HepG2 (cell line): Measurements from ENCODE around the gene ZNF33B. TPM values are rescaled to one million over a fixed set of nuclear protein-coding genes. Genes with fewer than 3 reads are reported as not detected.

ENCODE experiments used
- ATF7 ChIP-seq, 2 experiments: fragments of 450-650 bp in 1 of 2; sonication (generic) in 1 of 2; formaldehyde crosslinking in 1 of 2; IDR thresholded peaks; 2 replicates each; pipeline versions ENCODE4 v1.4.0 to v1.6.1; 2016 to 2020; ENCODE audit warnings: antibody characterized with exemption in 1 of 2, mild to moderate bottlenecking in 1 of 2, missing genetic modification reagents in 1 of 2
- GTF3A ChIP-seq: sonication (generic); formaldehyde crosslinking; conservative IDR thresholded peaks from 2 replicates; pipeline ENCODE4 v1.4.0; 2020; ENCODE audit warnings: mild to moderate bottlenecking, missing genetic modification reagents
- HOXA7 ChIP-seq: sonication (generic); formaldehyde crosslinking; IDR thresholded peaks from 2 replicates; pipeline ENCODE4 v1.8.1; 2022; ENCODE audit warnings: mild to moderate bottlenecking, missing genetic modification reagents, moderate library complexity
- NFRKB ChIP-seq: fragments of 450-650 bp; IDR thresholded peaks from 2 replicates; pipeline ENCODE4 v1.6.1; 2017
- RARG ChIP-seq: sonication (generic); formaldehyde crosslinking; IDR thresholded peaks from 2 replicates; pipeline ENCODE4 v1.4.0; 2020; ENCODE audit warnings: low read depth, mild to moderate bottlenecking, missing genetic modification reagents
- RFX5 ChIP-seq: IDR thresholded peaks from 2 replicates; pipeline ENCODE4 v1.6.1; 2011; ENCODE audit warnings: low read depth, low read length, improper control_type of control experiment
- SNAI1 ChIP-seq: sonication (generic); formaldehyde crosslinking; IDR thresholded peaks from 2 replicates; pipeline ENCODE4 v1.5.0; 2020; ENCODE audit warnings: mild to moderate bottlenecking, missing genetic modification reagents, borderline replicate concordance
- SOX6 ChIP-seq, 2 experiments: fragments of 450-650 bp in 1 of 2; sonication (generic) in 1 of 2; formaldehyde crosslinking in 1 of 2; IDR thresholded peaks; 2 replicates each; pipeline versions ENCODE4 v1.4.0 to v1.6.1; 2017 to 2020; ENCODE audit warnings: antibody characterized with exemption in 1 of 2, mild to moderate bottlenecking in 1 of 2, missing genetic modification reagents in 1 of 2
- SRF ChIP-seq: IDR thresholded peaks from 2 replicates; pipeline ENCODE4 v1.6.1; 2011; ENCODE audit warnings: mild to moderate bottlenecking, low read depth, low read length, moderate library complexity
- ZFP62 ChIP-seq: sonication (generic); formaldehyde crosslinking; IDR thresholded peaks from 2 replicates; pipeline ENCODE4 v1.4.0; 2020; ENCODE audit warnings: missing genetic modification reagents
- ZFYVE20 ChIP-seq: sonication (generic); formaldehyde crosslinking; IDR thresholded peaks from 2 replicates; pipeline ENCODE4 v1.8.0; 2023; ENCODE audit warnings: low read depth, mild to moderate bottlenecking, moderate library complexity, missing genetic modification reagents, borderline replicate concordance
- ZNF101 ChIP-seq: sonication (generic); formaldehyde crosslinking; IDR thresholded peaks from 2 replicates; pipeline ENCODE4 v1.4.0; 2020; ENCODE audit warnings: mild to moderate bottlenecking, low read depth, missing genetic modification reagents, borderline replicate concordance
- ZNF34 ChIP-seq: sonication (generic); formaldehyde crosslinking; IDR thresholded peaks from 2 replicates; pipeline ENCODE4 v1.4.0; 2020; ENCODE audit warnings: mild to moderate bottlenecking, missing genetic modification reagents, borderline replicate concordance
- ZNF569 ChIP-seq: sonication (generic); formaldehyde crosslinking; IDR thresholded peaks from 2 replicates; pipeline ENCODE4 v1.5.0; 2020; ENCODE audit warnings: mild to moderate bottlenecking, missing genetic modification reagents, moderate library complexity, borderline replicate concordance
- ZNF709 ChIP-seq: sonication (generic); formaldehyde crosslinking; IDR thresholded peaks from 2 replicates; pipeline ENCODE4 v1.5.0; 2020; ENCODE audit warnings: mild to moderate bottlenecking, missing genetic modification reagents
- polyA plus RNA-seq, 8 experiments: library from polyadenylated mRNA; depleted of rRNA in 3 of 8; stranded (reverse) in 7 of 8; unstranded in 1 of 8; fragments of >200 nt; fragmentation: Illumina TruSeq in 4 of 8; extraction: Trizol in 4 of 8; gene quantifications; 2 replicates each; pipeline versions ENCODE4 v1.2.1 to v1.2.3, GENCODE V29; 2011 to 2016; ENCODE audit warnings: low read depth in 4 of 8, missing spikeins in 1 of 8, mixed read lengths in 1 of 8; ENCODE audit not compliant: insufficient read depth in 1 of 8
- total RNA-seq, 5 experiments: library from RNA; depleted of rRNA; stranded (reverse); fragments of >200 nt; fragmentation: Illumina TruSeq; extraction: Trizol; gene quantifications; 2 replicates each; pipeline ENCODE4 v1.2.3, GENCODE V29; 2016; ENCODE audit warnings: low read depth in 1 of 5
- TF ChIP-seq, protein P1 (sequence below): sonication (generic); formaldehyde crosslinking; IDR thresholded peaks from 2 replicates; pipeline ENCODE4 v1.5.1; 2020; ENCODE audit warnings: missing genetic modification reagents, mild to moderate bottlenecking, borderline replicate concordance
- TF ChIP-seq, protein P2 (sequence below): sonication (generic); formaldehyde crosslinking; IDR thresholded peaks from 2 replicates; pipeline ENCODE4 v1.4.0; 2020; ENCODE audit warnings: mild to moderate bottlenecking, missing genetic modification reagents
- TF ChIP-seq, protein P3 (sequence below): fragments of 450-650 bp; IDR thresholded peaks from 2 replicates; pipeline ENCODE4 v1.6.1; 2017
- TF ChIP-seq, protein P4 (sequence below): sonication (generic); formaldehyde crosslinking; IDR thresholded peaks from 2 replicates; pipeline ENCODE4 v1.9.0; 2021; ENCODE audit warnings: missing genetic modification reagents, borderline replicate concordance

Gene ZNF33B
- total and polyA plus RNA-seq, 2 of the 13 experiments (the other 11 are each of a cell fraction or from before 2014, with no cell fraction given): 18.4 to 23.5 TPM

DNA sequence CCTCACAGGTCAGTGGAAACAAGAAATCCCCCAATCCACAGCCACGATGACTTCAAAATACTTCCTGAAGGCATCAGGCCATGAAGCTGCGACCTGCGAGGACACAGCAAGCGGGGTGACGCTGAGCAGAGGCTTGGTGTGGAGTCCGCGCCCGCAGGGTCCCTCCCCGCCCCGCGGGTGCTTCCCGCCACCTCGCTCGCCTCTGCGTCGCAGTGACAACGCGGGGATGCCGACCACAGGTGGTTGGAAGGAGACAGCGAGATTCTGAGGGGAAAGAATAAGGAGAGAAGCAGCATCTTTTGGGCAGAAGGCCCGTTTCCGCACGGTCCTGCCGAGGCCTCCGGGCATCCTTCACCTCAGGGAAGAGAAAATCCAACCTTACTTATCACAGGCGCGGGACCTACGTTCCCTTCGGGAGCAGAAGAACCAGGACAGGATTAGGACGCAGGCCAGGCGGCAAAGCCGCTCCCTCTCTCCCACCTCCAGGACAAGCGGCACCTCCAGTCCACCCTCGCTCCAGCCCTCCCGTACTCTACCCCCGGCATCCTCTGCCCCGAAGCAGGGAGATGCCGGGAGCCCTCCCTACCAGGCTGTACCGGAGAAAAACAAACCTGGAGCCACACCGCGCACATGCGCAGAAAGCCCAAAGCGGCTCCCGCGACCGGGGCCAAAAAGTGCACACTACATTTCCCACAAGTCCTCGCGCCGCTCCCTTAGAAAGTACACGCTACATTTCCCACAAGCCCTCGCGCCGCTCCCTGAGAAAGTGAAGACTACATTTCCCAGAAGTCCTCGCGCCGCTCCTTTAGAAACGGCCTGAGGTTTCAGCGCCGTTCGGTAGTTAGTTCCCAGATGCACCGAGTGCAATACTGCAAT lies 85.9 kb downstream of the ZNF33B start (continued):
- TF ChIP-seq, protein P1, sequence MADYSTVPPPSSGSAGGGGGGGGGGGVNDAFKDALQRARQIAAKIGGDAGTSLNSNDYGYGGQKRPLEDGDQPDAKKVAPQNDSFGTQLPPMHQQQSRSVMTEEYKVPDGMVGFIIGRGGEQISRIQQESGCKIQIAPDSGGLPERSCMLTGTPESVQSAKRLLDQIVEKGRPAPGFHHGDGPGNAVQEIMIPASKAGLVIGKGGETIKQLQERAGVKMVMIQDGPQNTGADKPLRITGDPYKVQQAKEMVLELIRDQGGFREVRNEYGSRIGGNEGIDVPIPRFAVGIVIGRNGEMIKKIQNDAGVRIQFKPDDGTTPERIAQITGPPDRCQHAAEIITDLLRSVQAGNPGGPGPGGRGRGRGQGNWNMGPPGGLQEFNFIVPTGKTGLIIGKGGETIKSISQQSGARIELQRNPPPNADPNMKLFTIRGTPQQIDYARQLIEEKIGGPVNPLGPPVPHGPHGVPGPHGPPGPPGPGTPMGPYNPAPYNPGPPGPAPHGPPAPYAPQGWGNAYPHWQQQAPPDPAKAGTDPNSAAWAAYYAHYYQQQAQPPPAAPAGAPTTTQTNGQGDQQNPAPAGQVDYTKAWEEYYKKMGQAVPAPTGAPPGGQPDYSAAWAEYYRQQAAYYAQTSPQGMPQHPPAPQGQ (CRISPR knock-in tag): no peak
- TF ChIP-seq, protein P2, sequence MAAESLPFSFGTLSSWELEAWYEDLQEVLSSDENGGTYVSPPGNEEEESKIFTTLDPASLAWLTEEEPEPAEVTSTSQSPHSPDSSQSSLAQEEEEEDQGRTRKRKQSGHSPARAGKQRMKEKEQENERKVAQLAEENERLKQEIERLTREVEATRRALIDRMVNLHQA (CRISPR knock-in tag): no peak
- 0 out of 2 replicates have a peak, but pooled peaks have one; percentile 79 for TF ChIP-seq ZNF34 (CRISPR knock-in tag)
- no peak for TF ChIP-seq RARG (CRISPR knock-in tag)
- TF ChIP-seq, protein P3, sequence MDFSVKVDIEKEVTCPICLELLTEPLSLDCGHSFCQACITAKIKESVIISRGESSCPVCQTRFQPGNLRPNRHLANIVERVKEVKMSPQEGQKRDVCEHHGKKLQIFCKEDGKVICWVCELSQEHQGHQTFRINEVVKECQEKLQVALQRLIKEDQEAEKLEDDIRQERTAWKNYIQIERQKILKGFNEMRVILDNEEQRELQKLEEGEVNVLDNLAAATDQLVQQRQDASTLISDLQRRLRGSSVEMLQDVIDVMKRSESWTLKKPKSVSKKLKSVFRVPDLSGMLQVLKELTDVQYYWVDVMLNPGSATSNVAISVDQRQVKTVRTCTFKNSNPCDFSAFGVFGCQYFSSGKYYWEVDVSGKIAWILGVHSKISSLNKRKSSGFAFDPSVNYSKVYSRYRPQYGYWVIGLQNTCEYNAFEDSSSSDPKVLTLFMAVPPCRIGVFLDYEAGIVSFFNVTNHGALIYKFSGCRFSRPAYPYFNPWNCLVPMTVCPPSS: no peak
- TF ChIP-seq SOX6 (IDR thresholded peaks at IDR 0.05): no peak
- peak; percentile 34; the same call in 1 of the 2 replicates for TF ChIP-seq SOX6 (CRISPR knock-in tag; IDR thresholded peaks at IDR 0.05)
- TF ChIP-seq, protein P4, sequence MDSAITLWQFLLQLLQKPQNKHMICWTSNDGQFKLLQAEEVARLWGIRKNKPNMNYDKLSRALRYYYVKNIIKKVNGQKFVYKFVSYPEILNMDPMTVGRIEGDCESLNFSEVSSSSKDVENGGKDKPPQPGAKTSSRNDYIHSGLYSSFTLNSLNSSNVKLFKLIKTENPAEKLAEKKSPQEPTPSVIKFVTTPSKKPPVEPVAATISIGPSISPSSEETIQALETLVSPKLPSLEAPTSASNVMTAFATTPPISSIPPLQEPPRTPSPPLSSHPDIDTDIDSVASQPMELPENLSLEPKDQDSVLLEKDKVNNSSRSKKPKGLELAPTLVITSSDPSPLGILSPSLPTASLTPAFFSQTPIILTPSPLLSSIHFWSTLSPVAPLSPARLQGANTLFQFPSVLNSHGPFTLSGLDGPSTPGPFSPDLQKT (CRISPR knock-in tag): no peak
- TF ChIP-seq GTF3A (CRISPR knock-in tag): peak; percentile 83; the same call in 1 of the 2 replicates
- TF ChIP-seq ZNF709: no peak
- no peak; the same call in 1 of the 2 replicates for TF ChIP-seq SNAI1 (CRISPR knock-in tag)
- TF ChIP-seq NFRKB: no peak
- no peak for TF ChIP-seq RFX5
- no peak for TF ChIP-seq SRF
- TF ChIP-seq HOXA7 (CRISPR knock-in tag): no peak
- no peak for TF ChIP-seq ZNF569 (CRISPR knock-in tag)
- no peak for TF ChIP-seq ZFP62 (CRISPR knock-in tag)
- no peak for TF ChIP-seq ZFYVE20 (CRISPR knock-in tag)
- TF ChIP-seq ATF7 (IDR thresholded peaks at IDR 0.05): no peak
- TF ChIP-seq ATF7 (CRISPR knock-in tag; IDR thresholded peaks at IDR 0.05): no peak
- TF ChIP-seq ZNF101 (CRISPR knock-in tag): no peak; the same call in 1 of the 2 replicates
